HG02943 (cell line): ENCODE data around the gene SRL.

Experiments
- ATAC-seq: cut with Tn5 transposase; IDR thresholded peaks from one replicate; pipeline ENCODE4 v1.9.1; 2021; ENCODE audit warnings: mild to moderate bottlenecking, low read depth, moderate library complexity; ENCODE audit not compliant: unreplicated experiment

The SRL gene

DNA sequence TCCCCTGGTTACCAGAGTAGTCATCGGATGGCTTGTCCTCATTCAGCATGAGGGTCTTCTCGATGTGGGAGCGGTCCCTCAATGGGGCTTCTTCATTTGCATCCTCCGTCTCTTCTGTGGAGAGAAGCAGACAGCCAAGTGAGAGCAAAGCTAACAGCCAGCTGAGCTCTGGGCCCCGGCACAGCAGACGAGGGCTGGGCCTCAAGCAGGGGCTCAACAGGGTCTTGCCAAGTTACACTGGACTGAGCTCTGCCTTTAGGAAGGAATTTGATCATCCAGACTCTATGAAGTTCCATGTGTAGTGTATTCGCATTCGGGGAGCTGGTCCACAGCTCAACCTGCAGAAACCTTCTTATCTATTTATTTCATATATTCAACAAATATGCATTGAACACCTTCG, 37.4 kb downstream of the SRL start:
- no peak for ATAC-seq

- ATAC-seq: no peak
These were observed 38.1 kb downstream of the SRL start for GRCh38 chr16:4203748-4204147.

DNA sequence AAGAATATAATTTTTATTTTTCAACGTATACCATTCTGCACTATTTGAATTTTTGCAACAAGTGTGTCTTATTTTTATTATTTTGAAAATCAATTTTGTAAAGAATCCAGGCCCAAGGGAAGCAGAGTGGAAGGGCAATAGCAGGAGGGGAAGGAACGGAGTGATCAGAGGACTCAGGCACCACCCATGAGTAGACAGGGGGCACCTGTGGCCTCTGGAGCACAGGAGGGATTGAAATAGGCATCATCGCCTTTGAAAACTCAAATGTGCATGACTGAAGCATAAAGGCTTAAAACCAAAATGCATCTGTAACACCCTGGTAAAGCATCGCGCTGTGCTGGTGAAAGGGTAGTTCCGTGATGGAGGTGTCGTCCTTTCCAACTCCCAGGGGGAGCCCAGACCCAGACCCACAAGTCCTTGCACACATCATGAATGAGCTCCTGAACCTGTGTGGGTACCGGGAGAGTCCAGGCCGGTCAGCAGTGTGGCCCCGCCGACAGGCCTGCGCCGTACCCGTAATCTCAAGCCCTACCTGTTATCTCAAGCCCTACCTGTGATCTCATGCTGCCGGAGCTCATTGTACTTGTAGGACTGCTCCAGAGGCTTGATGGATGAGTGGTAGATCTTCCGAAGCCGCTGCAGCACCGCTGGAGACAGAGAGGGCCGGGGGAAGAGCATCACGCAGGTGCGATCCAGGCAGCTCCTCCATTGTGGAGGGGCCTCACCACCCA, 39.1 kb downstream of the SRL start:
- no peak for ATAC-seq

- ATAC-seq: no peak
These were observed 41.1 kb downstream of the SRL start for GRCh38 chr16:4200781-4201137.

DNA sequence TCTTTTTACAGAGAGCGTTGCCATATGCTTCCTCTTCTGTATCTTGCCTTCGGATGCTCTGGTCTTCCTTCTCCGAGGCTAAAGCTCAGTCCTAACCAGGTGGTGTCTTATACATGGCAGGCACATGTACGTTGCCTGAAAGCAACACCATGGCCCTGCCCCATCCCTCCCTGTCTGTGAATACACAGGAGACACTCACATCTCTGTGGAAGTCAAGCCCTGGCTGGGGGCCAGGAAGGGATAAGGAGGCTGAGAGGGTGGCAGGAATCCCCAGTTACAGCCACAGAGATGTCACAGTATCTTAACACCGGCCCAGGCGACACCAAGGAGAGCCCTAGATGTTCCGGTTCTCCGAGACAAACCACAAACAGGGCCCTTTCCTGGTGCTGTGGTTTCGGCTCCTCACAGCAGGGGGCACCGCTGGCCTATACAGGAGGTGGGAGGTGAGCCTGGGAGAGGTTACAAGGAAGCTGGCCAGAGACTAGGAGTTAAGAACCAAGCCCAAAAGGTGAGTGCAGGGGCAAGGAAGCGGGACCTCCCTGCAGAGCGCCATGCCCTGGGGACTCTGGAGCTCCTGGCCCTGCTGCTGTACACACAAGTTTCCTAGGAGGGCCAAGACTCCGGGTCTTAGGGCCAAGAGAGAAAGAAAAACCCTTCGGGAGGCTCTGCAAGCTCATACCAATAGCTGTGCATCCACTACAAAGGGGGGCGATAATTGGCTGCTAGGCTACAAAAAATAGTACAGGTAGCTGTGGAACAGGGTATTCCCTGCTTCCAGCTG, 41.7 kb downstream of the SRL start:
- no peak for ATAC-seq

- ATAC-seq: no peak
These were observed 43.1 kb downstream of the SRL start for GRCh38 chr16:4198816-4199215.

- no peak for ATAC-seq
These were observed 47.2 kb downstream of the SRL start for GRCh38 chr16:4194661-4195060.

DNA sequence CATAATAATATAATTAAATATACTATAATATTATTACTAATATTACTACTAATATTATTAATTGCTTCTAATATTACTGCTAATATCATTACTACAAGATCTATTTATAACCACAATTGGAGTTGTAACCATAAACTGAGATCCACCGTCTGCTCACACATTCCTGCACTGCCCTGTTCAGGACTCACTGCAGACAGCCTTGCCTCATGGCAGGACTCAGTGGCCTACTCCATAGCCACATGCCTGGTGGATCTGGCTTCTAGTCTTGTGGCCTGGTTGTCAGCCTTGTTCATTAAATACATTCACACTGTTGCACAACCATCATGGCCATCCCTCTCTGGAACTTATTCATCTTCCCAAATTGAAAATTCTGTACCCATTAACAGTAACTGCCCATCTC, 48.0 kb downstream of the SRL start:
- no peak for ATAC-seq

GRCh38 chr16:4192206-4192605, 49.7 kb downstream of the SRL start:
- ATAC-seq: no peak

DNA sequence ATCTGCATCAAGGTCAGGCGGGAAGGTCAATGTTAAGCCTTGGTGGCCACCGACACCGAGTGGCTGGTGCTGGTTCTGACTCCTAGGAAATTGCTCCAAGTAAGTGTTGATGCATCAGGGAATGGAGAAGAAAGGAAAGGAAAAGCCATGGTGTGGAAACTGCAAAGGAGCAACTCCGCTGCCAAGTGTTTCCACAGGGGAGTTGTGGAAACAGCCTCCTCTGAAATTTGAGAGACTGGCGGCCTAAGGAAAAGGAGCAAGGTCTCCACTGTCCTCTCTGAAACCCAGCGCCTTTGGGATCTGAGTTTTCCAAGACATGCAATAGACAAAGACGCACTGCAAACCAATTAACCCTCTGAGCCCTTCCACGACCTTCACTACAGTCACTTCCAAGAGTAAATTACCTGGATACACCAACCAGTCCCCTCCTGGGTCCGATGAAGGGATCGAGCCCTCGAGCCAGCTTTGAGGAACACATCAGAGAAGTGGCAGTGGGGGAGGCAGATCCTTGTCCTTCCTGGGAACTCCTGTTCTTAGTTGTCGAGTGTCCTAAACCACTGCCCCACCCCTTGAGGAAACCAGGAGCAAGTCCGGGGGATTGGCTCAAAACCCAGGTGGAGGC, 51.1 kb downstream of the SRL start:
- ATAC-seq: no peak

GRCh38 chr16:4190086-4190485, 51.8 kb downstream of the SRL start:
- no peak for ATAC-seq

DNA sequence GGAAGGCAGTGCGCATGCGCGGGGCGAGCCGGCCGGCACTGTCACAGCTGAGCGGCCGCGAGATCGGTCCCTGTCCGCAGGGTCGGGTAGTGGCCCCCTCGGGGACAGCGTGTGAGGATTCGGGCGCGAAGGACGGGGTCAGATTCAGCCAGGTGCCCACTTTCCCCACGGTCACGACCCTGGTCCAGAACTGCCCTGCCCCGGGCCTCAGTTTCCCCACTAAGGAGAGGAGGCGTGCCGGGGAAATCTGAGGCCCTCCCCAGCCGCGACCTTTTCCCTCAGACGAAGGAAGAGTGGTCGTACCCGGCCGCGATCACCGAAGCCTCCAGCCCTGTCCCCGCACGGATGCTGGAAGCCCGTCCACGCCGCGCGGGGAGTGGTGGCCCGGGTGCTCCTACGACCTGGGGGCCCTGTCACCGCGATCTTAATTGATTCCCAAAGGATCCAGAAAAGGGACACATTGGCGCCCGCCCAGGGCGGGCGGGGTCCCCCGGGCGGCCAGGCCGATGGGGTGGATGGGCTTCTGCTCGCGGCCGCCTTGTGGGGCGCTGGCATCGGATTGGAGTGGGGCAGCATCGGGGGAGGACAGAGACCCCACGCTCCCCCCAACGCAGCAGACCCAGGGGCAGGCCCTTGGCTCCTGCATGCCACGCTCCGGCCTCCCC, 57.7 kb downstream of the SRL start:
- ATAC-seq: no peak

DNA sequence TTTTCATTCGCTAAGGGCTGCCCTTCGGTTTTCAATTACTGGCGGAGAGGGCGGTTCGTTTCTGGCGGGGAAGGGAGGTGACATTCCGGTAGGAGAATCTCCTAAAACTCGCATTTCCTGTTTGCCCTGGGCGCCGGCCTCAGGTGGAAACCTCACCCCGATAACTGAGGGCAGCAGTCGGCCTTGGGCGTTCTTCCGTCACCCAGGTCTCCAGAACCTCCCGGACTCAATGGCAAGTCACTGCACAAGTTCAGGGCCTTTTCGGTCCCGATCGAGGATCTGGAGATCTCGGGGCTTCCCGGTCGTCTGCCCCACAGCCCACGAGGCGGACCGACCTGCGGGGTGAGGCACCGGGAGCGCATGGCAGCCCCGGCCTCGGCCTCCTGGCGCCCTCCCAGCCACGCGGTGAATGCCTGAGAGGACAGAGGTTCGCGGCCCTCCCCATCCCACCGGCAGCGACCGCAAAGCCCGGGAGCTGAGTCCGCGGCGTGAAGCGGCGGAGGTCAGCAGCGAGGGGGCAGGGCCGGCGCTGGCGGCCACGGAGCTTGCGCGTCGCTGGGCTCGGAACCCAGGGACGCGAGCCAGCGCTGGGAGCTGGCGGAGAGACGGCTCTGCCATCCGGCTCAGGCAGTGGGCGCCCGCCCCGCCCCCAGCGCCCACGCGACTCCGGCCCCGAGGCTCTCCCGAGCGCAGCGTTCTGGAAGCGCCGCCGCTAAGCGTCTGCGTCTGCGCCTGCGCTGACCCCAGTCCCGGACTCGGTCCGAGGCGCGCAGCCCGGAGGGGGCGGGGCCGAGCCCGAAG, 58.4 kb downstream of the SRL start:
- peak; percentile 81 for ATAC-seq

DNA sequence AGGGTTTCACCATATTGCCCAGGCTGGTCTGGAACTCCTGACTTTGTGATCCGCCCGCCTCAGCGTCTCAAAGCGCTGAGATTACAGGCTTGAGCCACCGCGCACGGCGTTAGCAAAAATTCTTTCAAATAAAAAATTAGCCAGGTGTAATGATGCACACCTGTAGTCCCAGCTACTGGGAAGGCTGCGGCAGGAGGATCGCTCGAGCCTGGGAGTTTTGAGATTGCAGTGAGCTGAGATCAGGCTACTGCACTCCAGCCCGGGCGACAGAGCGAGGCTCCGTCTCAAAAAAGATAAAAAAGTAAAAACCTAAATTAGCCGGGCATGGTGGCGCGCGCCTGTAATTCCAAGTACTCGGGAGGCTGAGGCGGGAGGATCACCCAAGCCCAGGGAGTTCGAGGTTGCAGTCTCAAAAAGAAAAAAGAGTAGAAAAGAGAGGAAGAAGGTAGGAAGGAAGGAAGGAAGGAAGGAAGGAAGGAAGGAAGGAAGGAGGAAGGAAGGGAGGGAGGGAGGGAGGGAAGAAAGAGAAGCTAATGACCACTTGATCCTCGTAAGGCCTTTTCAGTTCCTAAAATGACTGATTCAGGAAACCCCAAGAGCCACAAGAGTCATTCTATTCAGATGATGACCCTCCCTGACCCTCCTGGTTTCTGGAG, 59.2 kb downstream of the SRL start:
- peak; percentile 24 for ATAC-seq

GRCh38 chr16:4180511-4180910, 61.4 kb downstream of the SRL start:
- ATAC-seq: no peak

- ATAC-seq: no peak
These were observed 62.1 kb downstream of the SRL start for GRCh38 chr16:4179763-4180260.

- no peak for ATAC-seq
These were observed 62.9 kb downstream of the SRL start for GRCh38 chr16:4179020-4179419.

GRCh38 chr16:4178468-4179010, 63.3 kb downstream of the SRL start:
- no peak for ATAC-seq

GRCh38 chr16:4176906-4177417, 64.9 kb downstream of the SRL start:
- no peak for ATAC-seq
